Fibroblast of villous mesenchyme (primary cell): Measurements from ENCODE around the gene USP37. TPM values are rescaled to one million over a fixed set of nuclear protein-coding genes. Genes with fewer than 3 reads are reported as not detected.

Source experiments
- DNase-seq: peaks from one replicate; pipeline ENCODE4 v3.0.0-alpha.2; 2010; ENCODE audit warnings: low read depth
- H3K4me3 ChIP-seq: 2 replicates; pipeline ENCODE4 v1.5.1; 2011; ENCODE audit warnings: low read depth, mild to moderate bottlenecking, low read length
- CTCF ChIP-seq: IDR thresholded peaks from 2 replicates; pipeline ENCODE4 v1.5.1; 2012; ENCODE audit warnings: low read depth, mild to moderate bottlenecking, low read length; ENCODE audit not compliant: insufficient read depth
- total RNA-seq: library from RNA; depleted of rRNA; stranded (reverse); fragments of >200 nt; gene quantifications from 2 replicates; pipeline ENCODE4 v1.2.3, GENCODE V29; 2012

Gene USP37
- total RNA-seq, 1 donor: 21.2 TPM

GRCh38 chr2:218513676-218514075 lies 54.5 kb downstream of the USP37 start:
- no peak overlapping the region for H3K4me3 ChIP-seq
- no peak for DNase-seq
- TF ChIP-seq CTCF: no peak

- H3K4me3 ChIP-seq: no peak overlapping the region
- TF ChIP-seq CTCF: no peak
- DNase-seq: no peak
These were observed 59.9 kb downstream of the USP37 start for GRCh38 chr2:218508299-218508698.

GRCh38 chr2:218505754-218506371 lies 62.3 kb downstream of the USP37 start:
- no peak overlapping the region for H3K4me3 ChIP-seq
- no peak for TF ChIP-seq CTCF
- DNase-seq: no peak

- no peak for TF ChIP-seq CTCF
- peak; percentile 46 for DNase-seq
- no peak overlapping the region for H3K4me3 ChIP-seq
These were observed 66.5 kb downstream of the USP37 start for GRCh38 chr2:218501665-218502064.

- TF ChIP-seq CTCF: no peak
- DNase-seq: no peak
- no peak overlapping the region for H3K4me3 ChIP-seq
These were observed 67.6 kb downstream of the USP37 start for GRCh38 chr2:218500501-218501060.

- no peak overlapping the region for H3K4me3 ChIP-seq
- TF ChIP-seq CTCF: no peak
- no peak for DNase-seq
These were observed 82.0 kb downstream of the USP37 start for GRCh38 chr2:218485986-218486667.

GRCh38 chr2:218482651-218483050 lies 85.5 kb downstream of the USP37 start:
- no peak for TF ChIP-seq CTCF
- no peak overlapping the region for H3K4me3 ChIP-seq
- no peak for DNase-seq
